ENCODE measurements around the gene PSMB5.

PSMB5 gene

DNA sequence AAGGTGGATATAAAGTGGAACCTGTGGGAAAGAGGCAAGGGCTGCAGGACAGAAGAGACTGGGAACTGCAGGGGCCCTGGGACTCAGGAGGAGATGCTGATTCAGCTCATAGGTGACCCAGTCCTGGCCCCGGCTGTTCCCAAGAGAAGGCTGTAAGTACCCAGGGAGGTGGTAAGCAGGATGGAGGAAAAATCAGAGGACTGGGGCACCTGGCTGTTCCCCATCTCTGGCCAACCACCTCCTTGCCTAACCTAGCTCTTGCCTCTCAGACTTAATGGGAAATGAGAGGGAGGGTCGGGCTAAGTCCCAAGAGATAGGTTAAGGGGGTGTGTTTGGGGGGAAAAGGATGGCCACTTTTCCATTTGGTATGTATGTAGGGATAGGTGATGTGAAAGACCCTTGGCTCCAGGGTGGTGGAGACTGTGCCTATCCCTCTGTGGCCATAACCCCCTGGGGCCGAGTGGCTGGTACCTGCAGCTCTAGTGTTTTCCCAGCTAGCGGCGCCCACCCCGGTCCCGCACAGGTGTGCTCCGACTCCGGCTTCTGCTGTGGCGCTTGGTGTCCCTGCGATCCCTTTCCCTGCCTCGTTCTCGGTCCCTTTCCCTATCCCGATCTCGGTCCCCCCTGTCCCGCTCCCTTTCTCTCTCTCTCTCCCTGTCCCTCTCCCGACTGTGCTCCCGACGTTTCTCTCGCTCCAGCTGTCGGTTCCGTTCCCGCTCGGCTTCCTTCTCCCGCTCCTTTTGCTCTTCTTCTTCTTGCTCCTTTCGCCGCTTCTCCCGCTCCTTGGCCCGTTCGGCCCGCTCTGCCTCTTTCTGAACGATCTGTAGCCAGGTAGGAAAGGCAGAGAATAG is 24.2 kb upstream of the PSMB5 start:
- no peak for DNase-seq (ENCODE audit: low read depth)

DNA sequence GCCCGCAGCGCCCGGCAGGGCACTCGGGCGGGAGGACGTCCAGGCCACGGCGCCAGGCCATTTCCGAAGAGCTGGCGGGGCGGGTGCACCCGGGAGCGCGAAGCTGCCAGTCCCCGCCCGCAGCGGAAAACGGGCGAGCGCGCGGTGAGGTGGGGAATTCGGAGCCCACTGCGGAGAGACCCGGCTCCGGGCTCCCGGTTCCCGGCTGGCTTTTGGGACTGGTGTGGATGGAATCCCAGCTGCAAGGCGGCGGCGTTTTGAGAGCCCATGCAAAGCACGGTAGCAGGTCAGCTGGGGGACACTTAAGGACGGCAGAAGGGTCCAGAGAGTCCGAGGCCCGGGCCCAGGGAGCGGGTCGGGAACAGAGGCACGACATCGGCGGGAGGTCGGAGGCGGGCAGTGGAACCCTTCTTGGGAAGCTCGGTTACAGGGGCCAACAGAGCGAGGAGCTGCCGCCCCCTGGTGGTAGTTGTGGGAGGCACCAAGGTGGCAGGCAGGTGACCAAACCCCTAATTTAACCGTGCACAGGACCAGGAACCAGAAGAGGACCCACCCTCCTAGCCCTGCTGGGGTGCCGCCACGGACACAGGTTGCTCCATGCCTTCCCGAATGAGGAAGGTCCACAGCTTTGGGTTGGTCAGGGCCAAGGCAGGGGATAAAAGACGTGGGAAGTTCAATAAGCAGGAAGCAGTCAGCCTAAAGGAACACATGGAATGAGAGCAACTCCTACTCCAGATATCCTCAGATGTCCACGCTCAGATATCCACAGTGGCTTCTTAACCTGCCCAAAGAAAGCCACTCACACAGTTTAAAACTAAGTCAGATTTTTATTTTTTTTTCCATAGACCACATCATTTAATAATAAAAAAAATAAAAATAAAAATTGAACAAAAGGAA is 23.3 kb upstream of the PSMB5 start:
- peak; percentile 51 for DNase-seq (ENCODE audit: low read depth)

DNA sequence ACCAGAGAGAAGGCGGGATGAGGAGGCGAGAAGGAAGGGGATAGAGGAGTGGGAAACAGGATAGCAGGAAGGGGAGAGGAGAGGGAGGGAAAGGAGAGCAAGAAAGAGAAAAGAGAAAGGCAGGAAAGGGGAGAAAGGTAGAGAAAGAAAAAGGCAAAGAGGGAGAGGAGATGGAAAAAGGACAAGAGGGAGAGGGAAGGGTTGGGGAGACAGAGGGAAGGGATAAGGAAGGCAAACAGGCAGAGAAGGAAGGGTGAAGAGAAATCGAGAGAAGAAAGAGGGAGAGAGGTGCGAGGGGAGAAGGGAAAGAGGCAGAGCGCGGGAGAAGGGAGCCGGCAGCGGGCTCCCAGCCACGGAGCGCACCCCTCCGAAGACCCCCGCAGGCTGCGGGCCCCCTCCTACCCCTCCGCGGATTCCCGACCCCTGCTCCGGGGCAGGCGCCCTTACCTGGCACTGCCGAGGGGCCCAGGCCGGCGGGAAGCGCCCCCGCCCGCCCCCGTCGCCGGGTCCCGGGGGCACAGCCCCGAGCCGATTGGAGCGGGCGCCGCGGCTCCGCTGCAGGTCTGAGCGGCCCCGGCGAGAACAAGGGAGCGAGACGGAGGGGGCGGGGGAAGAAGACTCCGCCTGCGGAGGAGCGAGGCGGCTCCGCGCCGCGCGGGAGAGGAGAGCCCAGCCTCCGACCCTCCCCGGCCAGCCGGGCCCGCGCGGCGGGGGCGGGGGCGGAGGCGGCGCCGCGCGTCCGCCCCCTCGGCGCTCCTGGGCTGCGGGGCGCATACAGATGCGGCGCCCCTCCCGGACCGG is 22.5 kb upstream of the PSMB5 start, which contains the start of gene CDH24:
TSS of gene CDH24 (minus strand) at position 565 of the 801 bp plus-strand sequence. CDS start 1,787 bp downstream, outside the sequence.
- DNase-seq (ENCODE audit: low read depth) = no peak

DNA sequence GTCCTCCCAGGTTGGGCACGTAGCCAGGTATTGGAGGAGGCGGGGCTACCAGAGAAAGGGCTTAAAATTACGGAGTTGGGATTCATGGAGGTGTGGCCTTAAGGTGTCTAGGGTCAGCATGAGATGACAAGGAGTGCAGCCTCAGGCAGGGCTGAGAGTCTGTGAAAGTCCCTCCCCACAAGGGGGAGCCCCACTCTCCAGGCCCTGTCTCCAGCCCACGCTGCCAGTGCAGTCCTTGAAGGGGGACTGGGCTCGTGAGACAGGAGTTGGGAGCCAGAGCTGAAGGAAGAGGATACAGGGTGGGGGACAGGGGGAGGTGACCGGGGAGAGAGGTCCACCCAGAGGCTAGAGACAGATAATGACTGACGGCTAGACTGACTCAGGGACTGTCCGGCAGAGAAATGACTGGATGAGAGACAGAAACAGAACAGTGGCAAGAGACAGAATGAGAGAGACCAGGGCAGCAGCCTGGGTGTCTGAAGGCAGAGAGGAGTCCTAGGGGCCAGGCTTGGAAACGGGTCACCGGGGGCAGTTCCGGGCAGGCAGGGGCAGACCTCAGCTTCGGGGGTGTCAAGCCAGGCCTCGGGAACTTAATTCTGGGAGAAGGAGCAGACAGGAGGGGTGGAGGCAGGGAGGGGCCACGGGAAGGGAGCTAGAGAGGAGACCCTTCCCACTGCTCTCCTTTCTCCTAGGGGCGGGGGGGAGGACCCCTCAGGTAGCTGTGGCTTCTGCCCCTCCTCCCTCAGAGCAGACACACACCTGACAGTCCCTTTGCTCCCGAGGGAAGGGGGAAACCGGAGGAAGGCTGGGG is 21.6 kb upstream of the PSMB5 start:
- no peak for DNase-seq (ENCODE audit: low read depth)

DNA sequence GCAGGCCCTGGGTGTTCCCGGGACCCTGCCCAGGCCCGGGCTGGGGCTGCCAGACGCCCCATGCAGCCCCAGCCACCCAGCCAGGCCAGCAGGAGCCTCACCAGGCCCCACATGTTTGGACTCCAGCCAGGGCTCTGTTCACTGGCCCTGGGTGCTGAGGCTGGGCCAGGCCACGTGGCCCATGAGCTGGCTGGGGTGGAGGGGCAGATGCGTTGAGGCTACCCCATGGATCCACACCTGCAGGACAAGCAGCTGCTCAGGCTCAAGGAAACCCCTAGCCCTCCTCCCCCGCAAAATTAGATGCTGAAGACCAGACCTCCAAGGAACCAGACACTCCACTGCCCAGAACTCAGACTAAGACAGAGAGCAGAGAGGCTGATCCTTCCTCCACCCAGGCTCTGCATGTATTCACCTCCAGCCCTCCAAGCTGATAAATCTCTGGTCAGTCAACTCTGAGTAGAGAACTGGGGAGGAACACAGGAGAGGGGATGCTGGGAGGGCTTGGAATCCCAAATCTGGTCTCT is 21.0 kb upstream of the PSMB5 start:
- no peak for DNase-seq (ENCODE audit: low read depth)

DNA sequence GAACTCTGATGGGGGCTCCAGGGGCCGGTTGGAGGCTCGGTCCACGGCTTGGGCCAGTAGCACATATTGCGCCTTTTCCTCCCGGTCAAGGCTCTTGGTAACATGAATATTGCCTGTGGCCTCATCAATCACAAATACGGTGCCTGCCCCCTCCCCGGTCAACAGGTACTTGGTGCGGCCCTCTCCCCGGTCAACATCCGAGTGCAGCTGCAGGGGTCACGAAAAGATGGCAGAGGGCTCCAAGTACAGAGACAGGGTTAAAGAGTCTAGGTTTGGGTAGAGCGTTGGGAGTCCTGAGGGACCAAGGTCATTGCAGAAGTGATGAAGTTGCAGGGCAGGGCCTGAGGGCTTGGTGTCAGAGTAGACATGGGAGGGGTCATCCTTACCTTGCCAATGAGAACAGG is 20.4 kb upstream of the PSMB5 start:
- DNase-seq (ENCODE audit: low read depth) = no peak

DNA sequence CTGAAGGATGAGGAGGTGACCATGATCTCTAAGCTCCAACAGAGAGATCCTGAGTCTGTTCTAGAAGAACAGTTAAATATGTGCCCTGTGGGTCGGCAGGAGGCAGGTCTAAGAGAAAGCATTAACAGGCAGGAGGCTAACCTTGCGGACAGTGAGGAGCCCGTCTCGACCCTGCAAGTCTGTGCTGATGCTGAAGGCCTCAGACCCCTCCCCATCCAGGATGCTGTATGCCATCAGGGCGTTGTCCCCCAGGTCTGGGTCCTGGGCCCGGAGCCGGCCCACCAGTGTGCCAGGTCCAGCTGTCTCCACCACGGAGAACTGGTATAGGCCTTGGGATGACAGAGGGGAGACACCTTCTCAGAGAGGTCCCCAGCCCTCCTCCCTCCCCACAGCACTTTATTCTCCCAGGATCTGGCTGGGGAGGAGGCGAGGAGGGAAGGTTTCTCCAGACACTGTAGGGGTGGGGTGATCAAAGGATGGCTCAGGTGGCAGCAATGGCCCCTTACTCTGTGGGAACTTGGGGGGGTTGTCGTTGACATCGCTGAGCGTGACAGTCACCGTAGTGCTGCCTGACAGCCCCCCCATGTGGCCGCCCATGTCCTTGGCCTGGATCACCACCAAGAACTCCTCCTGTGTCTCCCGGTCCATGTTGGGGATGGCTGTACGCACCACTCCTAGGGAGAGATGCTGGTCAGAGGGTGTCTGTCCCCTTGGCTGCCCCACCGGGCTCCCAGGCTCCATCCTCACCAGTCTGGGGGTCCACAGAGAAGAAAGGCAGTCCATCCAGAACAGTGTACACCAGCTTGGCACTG is 19.5 kb upstream of the PSMB5 start:
- no peak for DNase-seq (ENCODE audit: low read depth)

DNA sequence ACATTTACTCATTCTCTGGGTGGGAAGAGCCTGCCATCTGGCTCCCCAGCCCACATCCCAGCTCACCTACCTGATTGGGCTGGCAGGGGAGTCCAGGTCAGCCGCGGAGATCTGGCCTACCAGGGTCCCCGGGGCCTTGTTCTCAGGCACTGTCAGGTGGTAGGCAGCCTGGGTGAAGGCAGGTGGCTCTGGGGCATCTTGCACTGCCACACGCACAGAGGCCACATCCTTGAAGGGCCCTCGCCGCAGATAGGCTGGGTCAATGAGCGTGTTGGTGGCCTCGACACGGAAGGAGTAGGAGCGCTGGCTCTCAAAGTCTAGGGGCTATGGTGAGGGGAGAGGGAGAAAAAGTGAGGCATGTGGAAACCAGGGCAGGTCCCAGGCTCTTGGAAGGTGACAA is 18.7 kb upstream of the PSMB5 start:
- no peak for DNase-seq (ENCODE audit: low read depth)

DNA sequence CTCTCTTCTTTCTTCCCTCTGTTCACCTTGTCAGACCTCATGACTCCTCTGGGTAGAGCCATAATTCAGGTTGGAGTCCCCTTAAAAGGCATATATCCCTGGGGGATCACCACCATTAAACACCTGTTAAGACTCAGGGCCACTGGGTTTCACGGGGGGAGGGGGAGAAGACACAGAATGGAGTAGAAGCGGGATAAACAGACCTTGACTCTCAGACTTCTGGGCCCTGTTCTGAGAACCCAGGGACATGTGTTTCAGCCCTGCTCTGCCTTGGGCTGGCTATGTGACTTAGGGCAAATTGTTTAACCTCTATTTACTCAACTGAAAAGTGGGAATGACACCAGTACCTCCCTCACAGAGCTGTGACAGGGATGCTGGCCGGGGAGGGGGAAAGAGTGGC is 18.0 kb upstream of the PSMB5 start:
- no peak for DNase-seq (ENCODE audit: low read depth)

DNA sequence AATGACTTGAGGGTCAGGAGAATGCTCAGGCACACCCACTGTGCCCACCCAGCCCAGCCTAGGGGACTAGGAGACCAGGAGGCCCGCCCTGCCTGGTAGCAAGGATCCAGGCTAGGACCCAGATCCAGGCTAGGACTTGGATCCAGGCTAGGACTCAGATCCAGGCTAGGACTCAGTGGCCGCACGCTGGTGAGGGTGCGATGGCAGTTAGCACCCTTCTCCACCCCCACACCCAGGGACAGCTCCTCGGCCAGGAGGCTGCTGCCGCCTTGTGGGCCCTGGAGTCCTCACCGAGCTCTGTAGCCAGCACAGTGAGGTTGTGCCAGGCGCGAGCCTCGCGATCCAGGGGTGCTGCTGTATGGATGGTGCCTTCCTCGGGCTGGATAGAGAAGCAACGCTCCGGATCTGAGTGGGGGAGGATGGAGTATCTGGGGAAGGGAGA is 17.5 kb upstream of the PSMB5 start:
- no peak for DNase-seq (ENCODE audit: low read depth)

DNA sequence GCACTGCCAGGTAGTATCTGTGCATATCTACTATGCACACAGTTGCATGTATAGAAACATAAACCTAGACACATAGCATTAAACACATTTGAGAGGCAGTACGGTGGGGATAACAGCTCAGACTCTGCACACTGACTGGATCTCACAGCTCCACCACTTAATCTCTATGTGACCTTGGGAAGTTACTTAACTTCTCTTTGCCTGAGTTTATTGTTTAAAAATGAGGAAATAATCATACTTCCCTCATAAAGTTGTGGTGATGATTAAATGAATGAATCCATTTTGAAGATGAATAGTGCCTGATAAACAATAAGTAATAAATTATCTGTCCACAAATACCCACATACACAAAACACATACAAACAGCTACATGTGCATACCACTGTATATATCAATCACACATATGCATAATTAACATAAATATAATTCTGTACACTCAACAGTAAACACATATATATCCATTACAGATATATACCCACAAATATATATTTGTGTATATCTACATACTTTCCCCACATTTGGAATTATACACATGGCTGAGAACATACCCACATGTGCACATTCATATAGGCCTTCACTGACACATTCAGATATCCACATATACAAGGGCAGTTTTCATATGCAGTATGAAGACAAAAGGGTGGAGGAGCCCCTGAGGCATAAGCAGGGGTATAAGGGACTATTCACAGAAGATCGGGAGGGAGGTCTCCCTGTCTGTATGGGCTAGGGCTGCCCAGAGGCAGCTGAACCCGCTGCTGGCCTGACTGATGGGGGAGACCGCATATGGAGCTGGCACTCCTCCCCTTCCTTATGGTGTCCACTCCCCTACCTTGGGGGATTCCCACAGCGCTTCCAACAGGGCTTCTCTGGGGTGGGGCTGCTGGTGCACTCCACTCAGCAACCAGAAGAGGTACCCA is 16.7 kb upstream of the PSMB5 start:
- DNase-seq (ENCODE audit: low read depth) = no peak

DNA sequence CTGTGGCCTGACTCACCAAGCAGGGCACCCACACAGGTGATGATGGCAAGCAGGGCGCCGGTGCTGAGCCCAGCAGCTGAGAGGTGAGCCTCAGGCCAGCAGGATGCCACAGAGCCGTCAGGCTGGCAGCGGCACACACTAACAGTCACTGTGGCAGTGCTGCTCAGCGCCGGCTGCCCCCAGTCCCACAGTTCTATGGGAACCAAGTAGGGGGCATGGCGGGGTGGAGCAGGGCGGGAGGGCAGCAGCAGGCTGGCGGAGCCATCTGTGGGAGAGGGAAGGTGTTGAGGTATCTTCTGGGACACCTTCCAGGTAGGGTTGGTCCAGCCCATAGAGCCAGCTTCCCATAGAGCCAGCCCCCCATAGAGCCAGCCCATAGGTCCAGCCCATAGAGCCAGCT is 14.3 kb upstream of the PSMB5 start:
- DNase-seq (ENCODE audit: low read depth) = no peak

DNA sequence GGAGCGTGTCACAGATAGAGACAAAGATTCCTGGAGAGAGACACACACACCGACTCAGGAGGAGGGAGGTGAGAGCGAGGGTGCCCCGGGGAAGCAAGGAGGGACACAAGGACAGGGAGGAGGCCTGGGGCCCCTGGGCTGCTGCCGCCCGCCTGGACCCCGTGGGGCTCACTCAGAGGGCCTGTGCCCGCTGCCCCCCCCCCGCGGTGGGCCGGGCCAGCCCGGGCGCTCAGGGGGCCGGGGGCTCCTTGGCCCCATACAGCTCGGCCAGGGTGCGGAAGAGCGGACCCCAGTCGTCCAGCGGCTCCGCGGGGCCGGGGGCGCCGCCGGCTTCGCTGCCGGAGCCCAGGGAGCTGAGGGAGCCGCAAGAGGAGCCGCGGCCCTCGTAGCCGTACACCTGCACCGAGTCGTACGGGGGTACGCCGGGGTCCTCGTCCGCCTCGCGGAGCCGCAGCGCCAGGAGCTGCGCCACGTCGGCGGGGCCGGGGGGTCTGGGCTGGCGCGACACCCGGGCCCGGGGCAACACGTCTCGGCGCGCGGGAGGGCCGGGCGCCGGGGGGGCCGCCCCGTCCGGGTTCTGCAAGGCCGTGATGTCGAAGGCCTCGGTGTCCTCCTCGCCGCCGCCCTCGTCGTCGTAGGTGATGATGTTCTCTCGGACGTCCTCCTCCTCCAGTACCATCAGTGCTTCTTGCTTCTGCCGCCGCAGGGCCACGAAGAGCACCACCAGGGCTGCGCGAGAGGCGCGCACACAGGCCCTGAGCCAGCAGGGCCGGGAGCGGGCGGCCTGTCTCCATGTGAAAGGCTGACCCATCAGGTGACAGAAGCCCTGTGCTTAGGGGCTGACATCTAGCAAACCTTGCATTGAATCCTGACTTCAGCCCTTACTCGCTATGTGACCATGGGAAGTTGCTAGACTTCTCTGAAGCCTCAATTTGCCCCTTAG is 13.3 kb upstream of the PSMB5 start:
- no peak for DNase-seq (ENCODE audit: low read depth)

DNA sequence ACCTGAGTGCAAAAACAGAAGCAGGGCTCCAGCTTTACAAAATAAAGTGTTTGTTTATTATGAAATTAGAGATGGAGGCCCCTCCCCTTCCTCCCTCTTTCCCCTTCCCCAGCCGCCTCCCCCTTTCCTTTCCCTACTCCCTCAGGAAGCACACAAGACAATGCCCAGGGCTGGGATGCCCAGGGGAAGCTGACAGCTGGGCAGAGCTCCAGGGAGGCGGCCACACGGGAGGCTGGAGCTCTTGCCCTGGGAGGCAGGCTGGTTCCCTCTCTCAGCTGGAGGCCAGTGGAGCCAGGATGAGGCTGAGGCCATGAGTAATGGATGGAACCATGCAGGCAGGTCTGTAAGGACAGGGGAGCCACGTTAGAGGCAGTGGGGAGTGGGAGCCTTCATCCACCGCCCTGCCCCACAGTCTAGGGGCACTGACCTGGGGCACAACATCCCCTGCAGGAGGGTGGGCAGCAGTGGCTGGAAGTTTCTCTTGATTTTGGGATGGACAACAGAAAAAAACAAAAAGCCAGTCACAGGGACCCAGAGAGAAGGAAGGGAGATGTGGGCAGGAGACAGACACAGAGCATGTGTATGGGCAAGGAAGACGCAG is 12.4 kb upstream of the PSMB5 start:
- DNase-seq (ENCODE audit: low read depth) = no peak

DNA sequence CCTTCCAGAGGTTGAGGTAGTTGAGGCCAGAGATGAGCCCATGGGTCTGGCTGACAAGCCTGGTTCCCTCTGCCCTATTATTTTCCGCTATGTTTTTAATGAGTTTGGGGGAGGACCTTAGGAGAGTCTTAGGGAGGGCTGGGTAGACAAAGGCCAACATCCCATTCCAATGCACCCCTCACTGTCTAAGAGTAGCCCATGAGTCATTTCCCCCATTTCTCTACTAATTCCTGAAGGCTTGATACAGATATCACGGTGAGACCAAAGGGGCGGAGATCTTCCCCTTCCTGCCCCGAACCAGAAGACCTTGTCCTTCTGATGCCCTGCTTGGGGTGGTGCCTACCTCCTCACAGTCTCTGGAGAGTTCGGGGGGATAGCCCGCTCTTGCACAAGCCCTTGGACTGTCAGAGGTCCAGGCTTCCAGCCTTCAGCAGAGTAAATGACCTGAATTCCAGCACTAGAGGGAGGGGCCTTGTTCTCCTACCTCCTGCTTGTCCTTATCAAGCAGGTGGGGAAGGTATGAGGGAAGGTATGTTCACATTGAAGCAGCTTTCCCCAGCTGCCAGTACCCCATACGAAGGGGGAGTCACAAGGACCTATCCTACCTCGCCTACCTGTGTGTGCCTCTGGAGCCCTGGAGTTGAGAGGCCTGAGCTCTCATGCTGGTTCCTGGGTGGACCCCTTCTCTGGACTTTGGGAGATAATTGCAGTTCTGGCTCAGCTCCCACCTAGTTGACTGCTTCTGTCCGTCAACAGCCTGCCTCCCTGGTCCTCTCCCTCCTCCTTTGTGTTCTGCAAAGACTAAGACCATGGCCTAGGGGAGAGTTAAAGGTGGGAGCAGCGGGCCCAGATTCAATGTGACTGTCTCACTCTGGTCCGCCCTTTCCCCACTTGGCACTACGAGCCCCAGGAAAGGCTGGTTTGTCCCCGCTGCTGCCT is 11.0 kb upstream of the PSMB5 start:
- no peak for DNase-seq (ENCODE audit: low read depth)

DNA sequence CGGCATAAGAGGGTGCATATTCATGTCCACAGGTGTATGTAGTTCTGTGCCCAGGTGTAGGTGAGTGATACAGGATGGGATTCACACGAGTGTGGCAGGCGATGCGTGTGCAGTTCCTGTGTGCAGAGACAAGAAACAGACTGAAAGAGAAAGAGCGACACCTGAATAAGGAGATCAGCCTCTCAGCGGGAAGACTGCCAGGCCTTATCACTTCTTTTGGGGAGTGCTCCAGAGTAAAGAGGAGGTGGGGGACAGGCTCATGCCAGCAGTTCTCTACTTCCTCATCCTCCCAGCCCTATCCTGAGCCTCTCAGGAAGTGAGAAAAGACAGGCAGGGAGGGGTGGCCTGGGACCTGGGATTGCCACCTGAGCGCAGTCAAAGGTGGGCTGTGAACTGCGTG is 10.1 kb upstream of the PSMB5 start:
- DNase-seq (ENCODE audit: low read depth) = no peak
